NCI-H2171 treated with DMSO at 0.1 percent for 48 hours (cell line): ENCODE results near the gene CACNA2D4.
A peak's percentile ranks its signal among the peaks of the same experiment; 100 is the strongest.
"Not testable (repeated sequence)": the region's sequence is repeated elsewhere in the genome, so short reads cannot be mapped to it uniquely, and the experiment has no call there.

ENCODE experiments used
- DNase-seq: peaks from one replicate; lab custom pipeline; 2025; lab: John Stamatoyannopoulos, UW

Gene CACNA2D4, protein sequence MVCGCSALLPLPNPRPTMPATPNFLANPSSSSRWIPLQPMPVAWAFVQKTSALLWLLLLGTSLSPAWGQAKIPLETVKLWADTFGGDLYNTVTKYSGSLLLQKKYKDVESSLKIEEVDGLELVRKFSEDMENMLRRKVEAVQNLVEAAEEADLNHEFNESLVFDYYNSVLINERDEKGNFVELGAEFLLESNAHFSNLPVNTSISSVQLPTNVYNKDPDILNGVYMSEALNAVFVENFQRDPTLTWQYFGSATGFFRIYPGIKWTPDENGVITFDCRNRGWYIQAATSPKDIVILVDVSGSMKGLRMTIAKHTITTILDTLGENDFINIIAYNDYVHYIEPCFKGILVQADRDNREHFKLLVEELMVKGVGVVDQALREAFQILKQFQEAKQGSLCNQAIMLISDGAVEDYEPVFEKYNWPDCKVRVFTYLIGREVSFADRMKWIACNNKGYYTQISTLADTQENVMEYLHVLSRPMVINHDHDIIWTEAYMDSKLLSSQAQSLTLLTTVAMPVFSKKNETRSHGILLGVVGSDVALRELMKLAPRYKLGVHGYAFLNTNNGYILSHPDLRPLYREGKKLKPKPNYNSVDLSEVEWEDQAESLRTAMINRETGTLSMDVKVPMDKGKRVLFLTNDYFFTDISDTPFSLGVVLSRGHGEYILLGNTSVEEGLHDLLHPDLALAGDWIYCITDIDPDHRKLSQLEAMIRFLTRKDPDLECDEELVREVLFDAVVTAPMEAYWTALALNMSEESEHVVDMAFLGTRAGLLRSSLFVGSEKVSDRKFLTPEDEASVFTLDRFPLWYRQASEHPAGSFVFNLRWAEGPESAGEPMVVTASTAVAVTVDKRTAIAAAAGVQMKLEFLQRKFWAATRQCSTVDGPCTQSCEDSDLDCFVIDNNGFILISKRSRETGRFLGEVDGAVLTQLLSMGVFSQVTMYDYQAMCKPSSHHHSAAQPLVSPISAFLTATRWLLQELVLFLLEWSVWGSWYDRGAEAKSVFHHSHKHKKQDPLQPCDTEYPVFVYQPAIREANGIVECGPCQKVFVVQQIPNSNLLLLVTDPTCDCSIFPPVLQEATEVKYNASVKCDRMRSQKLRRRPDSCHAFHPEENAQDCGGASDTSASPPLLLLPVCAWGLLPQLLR

DNA sequence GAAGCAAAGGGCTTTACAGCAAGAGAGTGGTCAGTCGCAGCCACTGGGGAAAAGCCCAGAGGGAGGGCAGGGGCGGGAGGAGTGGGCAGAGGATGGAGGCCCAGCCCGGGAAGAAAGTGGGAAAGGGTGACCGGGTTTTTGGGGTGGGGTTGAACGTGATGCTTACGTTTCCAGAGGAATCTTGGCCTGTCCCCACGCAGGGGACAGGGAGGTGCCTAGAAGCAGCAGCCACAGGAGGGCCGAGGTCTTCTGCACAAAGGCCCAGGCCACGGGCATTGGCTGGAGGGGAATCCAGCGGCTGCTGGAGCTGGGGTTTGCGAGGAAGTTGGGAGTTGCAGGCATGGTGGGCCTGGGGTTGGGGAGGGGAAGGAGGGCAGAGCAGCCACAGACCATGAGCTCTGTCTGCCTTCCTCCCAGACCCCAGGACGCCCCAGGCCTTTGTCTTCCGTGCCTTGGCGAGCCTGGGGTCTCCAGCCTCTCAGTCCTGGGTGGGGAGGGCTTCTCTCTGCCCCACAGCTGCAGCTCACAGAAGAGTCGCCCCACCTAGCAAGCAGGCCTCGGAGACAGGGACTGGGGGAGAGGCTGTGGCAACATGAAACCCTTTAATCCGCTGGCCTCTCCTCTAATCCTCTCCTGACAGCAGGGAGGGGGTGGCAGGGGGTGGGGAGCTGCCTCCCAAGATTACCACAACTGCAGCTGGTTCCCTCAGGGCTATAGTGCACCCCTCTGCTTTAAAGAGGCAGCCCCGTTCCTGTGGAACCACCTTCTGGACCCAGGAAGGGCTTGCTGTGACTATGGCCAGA is at the start of gene CACNA2D4:
TSS of gene CACNA2D4 (minus strand) at position 572 of the 803 bp plus-strand sequence. CDS start at position 393, 179 bp downstream.
- DNase-seq, result no peak

DNA sequence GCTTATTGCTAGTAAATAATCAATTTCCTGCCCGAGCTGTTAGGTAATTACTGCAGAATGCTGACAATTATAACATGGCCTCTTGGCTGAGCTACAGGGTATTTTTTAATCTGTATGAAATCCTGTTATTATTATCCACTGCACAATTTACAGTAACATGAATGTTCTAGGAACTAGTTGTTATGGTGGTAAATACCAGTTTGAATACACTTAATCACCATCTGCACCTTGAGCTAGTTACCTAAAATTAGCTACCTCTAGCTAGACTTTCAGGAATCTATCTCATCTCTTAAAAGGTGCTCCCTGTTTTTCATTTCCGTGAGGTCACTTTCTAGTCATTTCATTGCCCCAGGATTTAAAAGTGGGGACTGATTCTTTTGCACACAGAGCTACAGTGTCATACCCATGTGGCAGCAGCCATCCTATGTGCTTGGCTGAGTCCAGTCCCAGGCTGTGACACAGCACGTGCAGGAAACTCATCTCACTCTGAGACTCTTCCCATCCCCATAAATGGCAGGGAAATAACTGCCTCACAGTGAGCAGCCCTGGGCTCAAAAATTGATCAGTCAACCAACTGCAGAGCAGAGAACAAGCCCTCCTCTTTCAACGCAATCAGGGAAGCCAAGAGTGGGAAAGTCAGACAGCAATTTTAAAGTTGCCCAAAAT is 48.2 kb upstream of the CACNA2D4 start:
- no peak for DNase-seq

DNA sequence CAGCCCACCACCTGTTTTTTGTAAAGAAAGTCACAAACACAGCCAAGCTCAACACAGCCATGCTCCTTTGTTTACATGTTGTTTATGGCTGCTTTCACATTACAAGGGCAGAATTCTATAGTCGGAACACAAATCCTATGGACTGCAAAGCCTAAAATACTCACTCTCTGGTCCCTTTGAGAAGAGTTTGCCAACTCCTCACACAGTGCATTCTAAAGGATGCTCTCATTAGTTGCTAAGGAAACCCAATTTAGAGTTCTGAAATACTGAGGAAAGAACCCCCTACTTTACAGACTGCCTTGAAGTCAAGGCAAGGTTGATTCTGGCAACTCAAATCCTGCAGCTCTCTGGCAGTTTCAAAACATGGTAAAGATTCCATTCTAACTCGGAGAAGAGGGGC is 47.5 kb upstream of the CACNA2D4 start:
- DNase-seq, result no peak

DNA sequence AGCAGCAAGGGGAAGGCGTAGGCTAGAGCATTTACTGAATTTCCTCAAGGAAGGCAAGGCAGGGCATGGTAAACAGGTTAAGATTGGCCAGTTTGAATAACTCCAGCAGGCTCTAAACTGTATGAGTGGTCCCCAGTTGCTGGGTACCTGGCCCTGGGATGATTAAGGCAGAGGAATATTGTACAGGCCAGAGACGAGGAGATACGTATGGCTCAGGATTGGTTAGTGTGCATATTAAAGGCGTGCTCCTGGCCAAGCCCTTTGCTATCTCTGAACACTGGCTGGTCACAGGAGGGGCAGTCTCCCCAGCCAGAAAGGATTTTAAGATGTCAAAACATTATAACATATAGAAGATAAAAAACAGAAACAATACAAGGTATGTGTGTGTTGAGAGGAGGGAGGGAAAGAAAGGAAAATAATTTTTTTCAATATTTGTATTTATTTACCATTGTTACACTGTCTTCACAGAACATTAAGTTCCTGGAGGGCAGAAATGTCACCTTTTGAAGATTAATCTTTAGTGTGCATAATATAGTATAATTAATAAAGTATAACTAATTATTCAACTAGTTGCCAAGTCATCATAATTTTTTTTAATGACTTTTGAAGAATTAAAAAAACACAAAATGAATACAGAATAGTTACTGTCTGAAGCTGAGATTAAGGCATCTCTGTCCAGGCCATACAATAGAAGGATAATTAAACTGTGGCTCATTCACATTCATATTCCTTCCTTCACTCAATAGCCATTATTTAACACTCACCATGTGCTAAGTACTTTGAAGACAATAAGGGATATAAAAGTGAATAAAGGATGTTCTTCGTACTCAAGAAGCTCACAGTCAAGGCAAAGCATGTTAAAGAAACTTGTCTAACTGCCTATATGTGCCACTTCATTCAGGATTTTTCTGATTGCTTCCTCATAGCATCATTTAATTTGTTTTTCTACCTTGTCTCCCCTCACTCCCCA is 43.9 kb upstream of the CACNA2D4 start:
- no peak for DNase-seq

DNA sequence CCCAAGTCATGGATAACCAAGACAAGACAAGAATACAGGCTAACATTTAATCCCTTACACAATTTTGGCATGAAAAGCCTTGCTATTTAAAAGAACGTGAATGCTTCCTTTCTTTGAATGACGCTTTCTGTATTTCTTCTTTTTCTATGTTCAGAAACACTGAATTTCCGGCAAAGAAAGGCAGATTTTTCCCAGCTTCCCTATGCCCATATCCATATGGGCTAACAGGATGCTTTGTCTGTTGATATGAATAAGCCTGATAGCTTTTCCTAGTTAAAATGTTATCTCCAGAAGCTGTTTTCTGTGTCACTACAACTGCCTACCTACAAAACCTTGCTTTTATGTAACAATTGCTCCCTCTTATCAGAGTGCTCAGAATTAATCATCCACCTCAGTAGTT is 38.3 kb upstream of the CACNA2D4 start:
- no peak for DNase-seq

DNA sequence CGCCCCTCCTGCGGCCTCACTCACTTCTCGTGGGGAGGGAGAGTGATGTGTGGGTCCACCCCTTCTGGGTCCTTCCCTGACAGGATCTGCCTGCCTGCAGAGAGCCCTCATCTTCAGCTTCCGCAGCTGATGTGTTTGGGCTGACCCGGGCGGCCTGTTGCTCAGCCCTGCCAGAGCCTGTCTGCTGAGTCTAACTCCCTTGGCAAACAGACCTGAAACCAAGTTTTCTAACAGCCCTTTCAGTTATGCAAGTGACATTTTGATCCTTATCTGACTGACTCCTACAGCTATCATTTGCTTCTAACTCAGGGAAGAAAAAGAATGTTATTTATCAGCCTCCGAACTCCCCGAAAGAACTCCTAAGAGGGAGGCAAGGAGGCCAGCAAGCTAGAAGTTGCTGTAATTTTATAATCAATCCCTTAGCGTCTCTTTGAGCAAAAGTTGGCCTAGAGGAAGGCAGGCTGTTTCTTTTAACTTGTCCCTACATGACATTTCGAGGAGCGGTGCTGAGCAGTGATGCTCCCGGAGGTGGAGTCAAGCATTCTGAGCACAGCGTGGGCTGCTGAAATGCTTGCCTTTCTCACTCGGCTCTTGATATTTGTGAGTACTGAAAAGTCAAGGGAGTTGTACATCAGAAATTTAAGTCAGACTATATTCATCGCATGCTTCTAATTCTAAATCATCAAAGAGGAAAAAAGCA is 31.5 kb upstream of the CACNA2D4 start:
- DNase-seq, result no peak

DNA sequence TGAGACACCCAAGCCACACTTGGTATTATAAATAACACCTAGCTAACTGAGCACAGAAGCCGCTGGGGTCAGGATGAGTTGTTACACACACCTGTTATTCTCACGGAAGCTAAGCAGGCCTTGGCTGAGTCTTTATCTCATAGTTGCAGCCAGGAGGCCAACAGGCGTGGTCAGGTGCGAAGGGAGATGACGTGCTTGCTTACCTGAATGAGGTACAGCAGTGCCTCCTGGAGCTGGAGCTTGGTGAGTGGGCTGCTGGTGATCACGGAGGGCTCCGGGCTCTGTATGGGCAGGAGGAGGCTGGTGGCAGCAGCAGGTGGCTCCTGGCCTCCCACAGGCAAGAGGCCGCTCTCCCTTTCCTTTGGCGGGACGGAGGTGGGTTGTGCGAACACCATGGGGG is 30.4 kb upstream of the CACNA2D4 start:
- no peak for DNase-seq

DNA sequence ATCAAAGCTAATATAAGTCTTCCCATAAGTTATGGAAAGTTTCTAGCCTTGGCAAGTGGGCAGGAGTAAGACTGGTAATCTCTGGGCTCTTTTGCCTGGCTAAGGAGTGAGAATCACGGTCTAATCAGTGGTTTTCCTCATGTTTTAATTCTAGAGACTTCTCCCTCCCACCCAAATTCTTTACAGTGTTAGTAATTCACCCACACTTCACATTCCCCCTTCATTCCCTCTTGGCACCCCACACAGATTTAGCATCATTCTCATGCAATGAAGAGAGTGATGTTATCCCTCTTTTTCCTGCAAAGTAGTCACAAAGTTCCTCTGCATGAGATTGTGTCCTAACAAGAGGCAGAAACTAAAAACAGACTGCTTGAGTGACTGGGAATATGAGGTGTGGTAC is 28.6 kb upstream of the CACNA2D4 start:
- no peak for DNase-seq

DNA sequence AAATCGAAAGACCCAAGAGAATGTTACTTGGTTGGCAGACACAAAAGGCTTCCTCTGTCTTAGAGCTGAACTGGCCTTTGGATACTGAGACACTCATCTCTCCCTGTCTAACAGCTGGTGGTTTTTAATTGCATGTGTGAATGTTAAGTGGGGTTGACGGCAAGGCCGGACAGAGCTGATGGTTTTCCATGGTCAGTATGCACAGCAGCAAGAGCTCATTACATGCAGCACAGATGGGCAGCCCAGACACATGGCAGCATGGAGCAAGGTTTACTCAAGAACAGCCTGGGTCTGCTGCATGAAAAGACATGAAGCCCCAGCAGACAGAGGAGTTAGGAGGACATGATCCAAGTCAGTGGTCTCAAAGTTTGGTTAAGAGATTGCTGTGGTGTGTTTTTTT is 27.8 kb upstream of the CACNA2D4 start:
- DNase-seq, result no peak

DNA sequence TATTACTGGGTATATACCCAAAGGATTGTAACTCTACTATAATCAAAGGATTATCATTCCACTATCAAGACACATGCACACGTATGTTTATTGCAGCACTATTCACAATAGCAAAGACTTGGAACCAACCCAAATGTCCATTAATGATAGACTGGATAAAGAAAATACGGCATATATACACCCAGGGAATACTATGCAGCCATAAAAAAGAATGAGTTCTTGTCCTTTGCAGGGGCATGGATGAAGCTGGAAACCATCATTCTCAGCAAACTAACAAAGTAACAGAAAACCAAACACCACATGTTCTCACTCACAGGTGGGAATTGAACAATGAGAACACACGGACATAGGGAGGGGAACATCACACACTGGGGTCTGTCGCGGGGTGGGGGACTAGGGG is 27.1 kb upstream of the CACNA2D4 start:
- DNase-seq, result not testable (repeated sequence)

DNA sequence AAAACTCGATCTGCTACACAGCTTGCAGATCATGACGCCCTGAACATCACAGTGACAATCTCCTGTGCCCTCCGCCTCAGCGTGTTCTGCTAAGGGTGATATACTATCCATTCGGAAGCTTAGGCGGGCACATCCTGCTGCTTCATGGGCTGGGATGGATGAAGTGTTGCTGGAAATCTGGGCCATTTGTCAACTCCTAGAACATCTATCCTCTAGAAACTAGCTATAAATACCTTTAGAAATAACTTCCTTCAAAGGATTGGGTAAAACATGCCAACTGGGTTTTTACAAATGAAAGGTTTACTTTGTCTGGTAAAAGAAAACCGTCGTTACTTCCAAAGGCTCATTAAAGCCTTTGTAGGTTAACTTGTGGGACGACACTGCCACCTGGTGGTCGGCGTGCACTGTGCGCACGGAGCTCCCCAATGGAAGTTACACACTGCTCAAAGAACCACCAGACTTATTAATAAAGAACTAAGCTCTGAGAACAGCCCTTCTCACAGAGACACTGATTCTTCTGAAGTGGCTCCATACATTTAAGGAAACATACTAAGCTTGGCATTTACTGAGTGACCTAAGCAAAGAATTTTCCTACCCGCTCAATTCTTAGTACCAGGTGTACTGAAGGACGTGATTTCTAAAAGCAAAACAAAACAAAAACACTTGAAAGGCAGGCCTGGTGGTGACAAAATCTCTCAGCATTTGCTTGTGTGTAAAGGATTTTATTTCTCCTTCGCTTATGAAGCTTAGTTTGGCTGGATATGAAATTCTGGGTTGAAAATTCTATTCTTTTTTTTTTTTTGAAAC is 21.6 kb upstream of the CACNA2D4 start:
- DNase-seq, result peak; percentile 96

DNA sequence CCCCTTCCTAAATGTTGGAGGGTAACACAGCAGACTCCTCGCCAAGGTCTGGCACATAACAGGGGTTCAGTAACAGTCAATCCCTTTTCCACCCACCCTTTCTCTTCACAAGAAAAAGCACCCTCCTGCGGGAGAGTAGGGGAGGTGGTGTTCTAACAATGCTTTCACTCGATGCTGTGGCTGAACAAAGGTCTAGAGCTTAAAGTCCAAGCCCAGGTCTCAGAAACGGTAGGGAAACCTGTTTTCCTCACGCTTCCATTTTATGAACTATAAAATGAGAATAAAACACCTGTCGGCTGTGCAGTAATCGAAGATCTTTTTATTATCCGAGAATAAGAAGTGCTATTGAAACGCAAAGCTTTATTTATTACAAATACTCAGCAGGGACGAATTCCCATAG is 20.9 kb upstream of the CACNA2D4 start:
- no peak for DNase-seq

DNA sequence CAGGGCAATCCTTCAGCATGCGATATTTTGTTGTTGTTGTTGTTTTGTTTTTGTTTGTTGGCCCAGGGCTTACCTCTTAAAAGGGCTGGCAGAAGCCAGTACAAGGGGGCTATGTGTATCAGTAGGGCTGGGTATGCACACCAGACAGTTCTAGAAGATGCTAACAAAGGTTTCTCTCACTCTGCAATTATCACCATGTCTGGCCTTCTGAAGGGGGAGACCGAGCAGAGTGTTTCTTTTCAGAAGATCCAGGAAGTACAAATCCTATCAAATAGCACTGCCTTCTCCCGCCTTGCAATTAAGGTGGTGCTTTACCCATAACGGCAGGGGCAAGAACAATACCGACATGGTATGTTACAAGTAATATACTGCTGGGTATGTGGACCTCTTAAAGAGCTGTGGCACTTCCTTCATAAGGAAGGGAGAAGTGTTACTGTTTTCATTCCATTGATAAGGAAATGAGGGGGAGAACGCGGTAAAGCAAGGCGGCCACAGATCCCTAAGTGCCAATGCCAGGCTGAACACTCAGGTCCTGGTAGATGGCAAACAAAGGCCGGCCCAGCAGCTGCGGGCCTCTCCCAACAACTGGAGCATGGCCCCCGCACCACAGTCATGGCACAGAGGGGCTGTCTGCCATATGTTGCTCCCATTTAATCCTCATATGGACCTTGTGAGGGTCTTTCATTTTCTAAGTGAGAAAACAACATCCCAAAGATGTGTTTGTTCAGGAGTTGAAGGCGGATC is 19.2 kb upstream of the CACNA2D4 start:
- peak; percentile 34 for DNase-seq

DNA sequence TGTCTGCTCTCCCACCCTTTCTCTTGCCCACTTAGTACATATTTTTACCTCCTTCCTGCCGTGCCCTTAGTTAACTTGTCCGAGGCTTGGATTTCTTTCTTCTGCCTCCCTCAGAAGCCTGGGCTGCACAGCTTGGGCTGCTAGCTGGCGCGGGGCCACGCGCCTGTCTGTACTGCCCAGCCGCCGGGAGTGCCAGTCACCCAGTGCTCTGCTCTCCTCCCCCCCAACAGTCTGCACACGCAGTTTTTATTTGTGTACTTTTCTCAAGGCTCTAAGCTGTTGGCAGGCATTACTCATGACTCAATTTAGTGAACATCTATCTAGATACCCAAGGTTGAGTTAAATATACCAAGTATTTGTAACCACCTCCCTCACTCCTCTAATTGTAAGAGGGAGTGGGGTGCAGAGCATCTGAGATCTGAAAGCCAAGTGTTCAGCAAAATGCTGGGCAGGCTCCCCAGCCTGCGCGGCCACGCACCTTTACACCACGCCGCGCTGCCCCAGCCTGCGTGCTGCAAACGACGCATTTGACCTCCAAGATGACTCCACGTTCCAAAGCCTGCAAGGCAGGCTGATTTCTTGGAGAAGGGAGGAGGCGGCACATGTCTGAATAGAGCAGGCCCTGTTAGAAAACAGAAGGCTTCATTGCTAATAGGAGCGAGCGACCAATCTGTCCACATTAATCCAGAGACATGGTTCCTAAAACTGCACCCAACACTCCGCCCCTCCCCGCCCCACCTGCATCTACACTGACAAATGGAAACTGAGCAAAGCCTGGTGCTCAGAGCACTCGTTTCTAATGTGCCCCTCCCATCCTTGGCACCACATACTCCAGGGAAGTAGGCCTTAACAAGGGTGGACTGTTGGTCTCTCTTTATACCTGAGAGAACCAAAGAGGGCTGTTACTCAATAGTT is 18.2 kb upstream of the CACNA2D4 start:
- peak; percentile 97 for DNase-seq

DNA sequence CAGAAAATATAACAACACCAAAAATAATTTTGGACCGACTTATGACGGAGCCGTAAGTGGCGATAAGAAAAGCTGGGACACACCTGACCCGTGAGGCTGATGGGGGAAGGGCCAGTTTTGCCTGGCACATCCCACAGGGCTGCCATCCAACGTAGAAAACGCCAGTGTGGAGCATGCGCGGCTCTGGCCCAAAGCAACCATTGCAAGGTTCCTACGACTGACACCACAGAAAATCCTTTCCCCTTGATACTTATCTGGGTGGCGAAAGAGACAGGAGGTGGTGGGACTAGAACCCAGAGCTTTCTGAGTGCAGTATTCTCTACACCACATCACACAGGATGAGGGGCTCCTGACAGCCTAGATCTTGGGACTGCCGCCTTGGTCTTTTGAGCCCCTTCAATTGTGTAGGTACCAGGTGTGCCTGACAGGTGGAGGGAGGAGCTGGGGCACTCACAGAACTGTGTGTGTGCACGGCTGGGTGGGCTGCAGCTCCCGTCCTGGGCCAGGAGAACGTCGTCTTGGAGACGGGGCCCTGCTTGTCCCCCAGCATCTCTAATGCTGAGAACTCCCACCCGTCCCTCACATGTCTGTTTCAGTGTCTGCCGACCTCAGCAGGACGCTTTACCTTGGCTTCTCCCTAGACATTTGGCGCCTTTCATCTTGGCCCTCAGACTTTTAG is 17.4 kb upstream of the CACNA2D4 start:
- peak; percentile 95 for DNase-seq

DNA sequence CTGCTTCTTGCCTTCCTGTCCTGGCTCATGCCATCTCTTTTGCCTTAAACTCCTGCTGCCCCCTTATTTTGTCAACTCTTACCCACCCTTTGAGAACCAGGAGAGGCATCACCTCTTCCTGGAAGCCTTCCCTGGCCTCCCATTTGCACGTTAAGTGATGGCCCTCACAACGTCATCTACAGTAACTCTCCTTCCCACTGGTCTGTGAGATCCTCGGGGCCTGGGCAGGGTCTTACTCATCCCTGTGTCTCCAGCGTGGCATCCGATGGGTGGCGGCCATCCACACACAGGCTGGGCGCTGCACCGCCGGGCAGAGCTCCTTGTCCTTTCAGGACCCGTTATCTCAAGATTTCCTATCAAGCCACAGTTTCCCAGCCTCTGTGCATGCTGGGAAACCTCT is 16.8 kb upstream of the CACNA2D4 start:
- no peak for DNase-seq
